Heart left ventricle (tissue), 13 donors: ENCODE data around the gene GPR68.

ENCODE experiments used
- POLR2A ChIP-seq, 2 donors: fragments of 450-650 bp; IDR thresholded peaks; one replicate each; pipeline ENCODE4 v1.6.1; 2017; ENCODE audit warnings: antibody characterized with exemption in 2 of 2, mild to moderate bottlenecking in 2 of 2, moderate library complexity in 2 of 2
- TF ChIP-seq, protein P1 (sequence below), 12 donors: fragments of 200-600 bp; sonication (generic) in 4 of 12; IDR thresholded peaks; one replicate each; pipeline versions ENCODE4 v1.5.0 to v1.8.0; 2018 to 2022; ENCODE audit warnings: antibody characterized with exemption in 12 of 12, mild to moderate bottlenecking in 5 of 12
- donor health status: ischemic (EF 13 %, LVEDD 7.1; RV severe dilation, severe dysfunction).
- donor health status: DM: no; HTN: yes; CAD: no.
- donor health status: DM: no; HTN: no; CAD: no.
- donor health status: ischemic (EF 25% LVEDD 6.9; RV normal size, moderate dysfunction).
- donor health status: ischemic (EF 25% LVEDD 5.7; RV mildly dilated, moderate dysfunction).
- donor health status: ischemic (EF 35%, LVEDD 5.7; RV mildly dilated, moderate dysfunction).
- donor health status: nonischemic (EF 11% LVEDD 7.7; RV severe dilation, severe dysfunction).
- donor health status: DM: yes; HTN: yes; CAD: no.
- donor health status: PGD.
- donor health status: ischemic (EF 29% LVEDD 5.4; RV normal size, mild dysfunction).
- donor health status: nonischemic (EF 23%, LVEDD 6.1; RV moderate dilation, normal function).

- TF ChIP-seq, protein P1, sequence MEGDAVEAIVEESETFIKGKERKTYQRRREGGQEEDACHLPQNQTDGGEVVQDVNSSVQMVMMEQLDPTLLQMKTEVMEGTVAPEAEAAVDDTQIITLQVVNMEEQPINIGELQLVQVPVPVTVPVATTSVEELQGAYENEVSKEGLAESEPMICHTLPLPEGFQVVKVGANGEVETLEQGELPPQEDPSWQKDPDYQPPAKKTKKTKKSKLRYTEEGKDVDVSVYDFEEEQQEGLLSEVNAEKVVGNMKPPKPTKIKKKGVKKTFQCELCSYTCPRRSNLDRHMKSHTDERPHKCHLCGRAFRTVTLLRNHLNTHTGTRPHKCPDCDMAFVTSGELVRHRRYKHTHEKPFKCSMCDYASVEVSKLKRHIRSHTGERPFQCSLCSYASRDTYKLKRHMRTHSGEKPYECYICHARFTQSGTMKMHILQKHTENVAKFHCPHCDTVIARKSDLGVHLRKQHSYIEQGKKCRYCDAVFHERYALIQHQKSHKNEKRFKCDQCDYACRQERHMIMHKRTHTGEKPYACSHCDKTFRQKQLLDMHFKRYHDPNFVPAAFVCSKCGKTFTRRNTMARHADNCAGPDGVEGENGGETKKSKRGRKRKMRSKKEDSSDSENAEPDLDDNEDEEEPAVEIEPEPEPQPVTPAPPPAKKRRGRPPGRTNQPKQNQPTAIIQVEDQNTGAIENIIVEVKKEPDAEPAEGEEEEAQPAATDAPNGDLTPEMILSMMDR (IDR thresholded peaks at IDR 0.05): no peak
- no peak for TF ChIP-seq POLR2A (IDR thresholded peaks at IDR 0.05)
Observed at GRCh38 chr14:91253795-91254323, 9.4 kb upstream of the GPR68 start.
